ENCODE data around the gene PSMD8. TPM values are rescaled to one million over a fixed set of nuclear protein-coding genes. Genes with fewer than 3 reads are reported as not detected.
A peak's percentile ranks its signal among the peaks of the same experiment; 100 is the strongest.

The PSMD8 gene
- total and polyA plus RNA-seq, 2 donors (not counting 3 experiments of a cell fraction or from before 2014, with no cell fraction given), result 203 to 543 TPM

DNA sequence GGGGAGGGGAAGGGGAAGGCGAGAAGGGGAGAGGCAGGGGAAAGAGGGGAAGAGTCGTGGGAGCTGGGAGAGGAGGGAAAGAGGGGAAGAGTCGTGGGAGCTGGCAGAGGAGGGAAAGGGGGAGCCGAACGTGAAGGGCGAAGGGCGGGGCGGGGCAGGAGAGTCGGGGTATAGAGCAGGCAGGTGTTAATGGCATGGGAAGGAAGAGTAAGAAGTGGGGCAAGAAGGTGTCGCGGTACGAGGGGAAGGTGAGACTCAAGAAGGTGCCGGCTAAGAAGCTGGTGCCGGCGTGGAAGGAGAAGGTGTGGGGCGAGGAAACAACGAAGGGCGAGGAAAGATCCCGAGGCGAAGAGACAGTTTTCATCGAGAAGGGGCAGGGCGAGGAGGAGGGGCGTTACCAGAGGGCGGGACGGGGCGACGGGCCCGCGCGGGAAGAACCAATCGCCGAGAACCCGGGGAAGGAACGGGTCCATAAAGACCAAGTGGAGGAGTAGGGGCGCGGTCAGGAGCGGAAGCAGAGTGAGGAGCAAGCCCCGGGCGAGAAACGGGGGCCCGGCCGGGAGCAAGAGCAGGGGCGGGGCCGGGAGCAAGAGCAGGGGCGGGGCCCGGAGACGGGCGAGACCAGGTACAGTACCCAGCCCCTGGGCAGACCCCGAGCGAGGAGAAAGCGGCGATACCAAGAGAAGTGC lies 38.3 kb upstream of the PSMD8 start:
- intact Hi-C loops (cut with micrococcal nuclease), result loop anchor here (1.0 to 10.0 kb wide), 10 partner anchors 20 to 438 kb away; partner anchors contain the start of genes GGN, PSMD8 and SPRED3
- no peaks in the 10 kb centered on the region for H3K36me3 ChIP-seq (ENCODE audit: control insufficient read depth in 2 of 2, extremely low read depth in 1 of 2, insufficient read depth in 2 of 2, low read length in 2 of 2)
- peak overlapping the region; percentile 99 for H2AFZ ChIP-seq (ENCODE audit: low read depth, low read length)
- POLR2A ChIA-PET, result interaction anchor here (0.6 to 1.2 kb wide), 4 partner anchors 38 to 332 kb away, joined by 3 to 9 read pairs (median 4); partner anchors contain the start of gene PSMD8
- no peaks in the 10 kb centered on the region for H4K20me1 ChIP-seq (replicated peaks; ENCODE audit: control insufficient read depth, extremely low read depth, insufficient read depth, low read length)
- TF ChIP-seq, protein P1, sequence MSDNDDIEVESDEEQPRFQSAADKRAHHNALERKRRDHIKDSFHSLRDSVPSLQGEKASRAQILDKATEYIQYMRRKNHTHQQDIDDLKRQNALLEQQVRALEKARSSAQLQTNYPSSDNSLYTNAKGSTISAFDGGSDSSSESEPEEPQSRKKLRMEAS (IDR thresholded peaks at IDR 0.05; ENCODE audit: insufficient read depth, insufficient read length), result no peak
- TF ChIP-seq, protein P2, sequence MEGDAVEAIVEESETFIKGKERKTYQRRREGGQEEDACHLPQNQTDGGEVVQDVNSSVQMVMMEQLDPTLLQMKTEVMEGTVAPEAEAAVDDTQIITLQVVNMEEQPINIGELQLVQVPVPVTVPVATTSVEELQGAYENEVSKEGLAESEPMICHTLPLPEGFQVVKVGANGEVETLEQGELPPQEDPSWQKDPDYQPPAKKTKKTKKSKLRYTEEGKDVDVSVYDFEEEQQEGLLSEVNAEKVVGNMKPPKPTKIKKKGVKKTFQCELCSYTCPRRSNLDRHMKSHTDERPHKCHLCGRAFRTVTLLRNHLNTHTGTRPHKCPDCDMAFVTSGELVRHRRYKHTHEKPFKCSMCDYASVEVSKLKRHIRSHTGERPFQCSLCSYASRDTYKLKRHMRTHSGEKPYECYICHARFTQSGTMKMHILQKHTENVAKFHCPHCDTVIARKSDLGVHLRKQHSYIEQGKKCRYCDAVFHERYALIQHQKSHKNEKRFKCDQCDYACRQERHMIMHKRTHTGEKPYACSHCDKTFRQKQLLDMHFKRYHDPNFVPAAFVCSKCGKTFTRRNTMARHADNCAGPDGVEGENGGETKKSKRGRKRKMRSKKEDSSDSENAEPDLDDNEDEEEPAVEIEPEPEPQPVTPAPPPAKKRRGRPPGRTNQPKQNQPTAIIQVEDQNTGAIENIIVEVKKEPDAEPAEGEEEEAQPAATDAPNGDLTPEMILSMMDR (IDR thresholded peaks at IDR 0.05; ENCODE audit: extremely low read depth in 1 of 2, insufficient read depth in 1 of 2, low read depth in 1 of 2, low read length in 2 of 2), result no peak
- no peak for TF ChIP-seq EZH2 (IDR thresholded peaks at IDR 0.05; ENCODE audit: borderline replicate concordance, low read depth, low read length, severe bottlenecking)
- TF ChIP-seq MYC (IDR thresholded peaks at IDR 0.05; ENCODE audit: low read depth, low read length), result no peak
- no peak for TF ChIP-seq POLR2AphosphoS5 (IDR thresholded peaks at IDR 0.05; ENCODE audit: insufficient read depth, low read depth, low read length)
- no peak for TF ChIP-seq GATA2 (IDR thresholded peaks at IDR 0.05; ENCODE audit: insufficient read depth, insufficient read length, low read depth, low read length)
- no peak for TF ChIP-seq FOS (IDR thresholded peaks at IDR 0.05; ENCODE audit: borderline replicate concordance, insufficient read depth, low read length)
- TF ChIP-seq POLR2A (IDR thresholded peaks at IDR 0.05; ENCODE audit: low read depth, low read length), result no peak
- TF ChIP-seq JUN (IDR thresholded peaks at IDR 0.05; ENCODE audit: borderline replicate concordance, insufficient read depth, insufficient read length, low read depth), result no peak
- H3K27me3 ChIP-seq (ENCODE audit: control insufficient read depth in 2 of 2, insufficient read depth in 2 of 2, low read length in 2 of 2), result no peaks in the 10 kb centered on the region
- H3K4me2 ChIP-seq (ENCODE audit: insufficient read depth, low read length), result peak overlapping the region; percentile 87
- H3K9ac ChIP-seq (replicated peaks; ENCODE audit: extremely low read depth, insufficient read depth, low read length), result peak overlapping the region; percentile 46
- peak; percentile 96 for DNase-seq (ENCODE audit: low read depth, low spot score)
- H3K27ac ChIP-seq (ENCODE audit: insufficient read depth, low read depth, low read length), result peak overlapping the region; percentile 22
- no peak for FAIRE-seq
- H3K4me1 ChIP-seq (ENCODE audit: control insufficient read depth, extremely low read depth, insufficient read depth, low read length), result peaks cover 3% of the 10 kb centered on the region
- no peaks in the 10 kb centered on the region for H3K79me2 ChIP-seq (ENCODE audit: control insufficient read depth, insufficient read depth, low read length)
- H3K9me3 ChIP-seq (replicated peaks; ENCODE audit: control insufficient read depth, insufficient read depth, low read length), result no peaks in the 10 kb centered on the region
- CTCF ChIA-PET, result interaction anchor here (0.6 to 4.1 kb wide), 25 partner anchors 15 to 441 kb away, joined by 3 to 123 read pairs (median 4); partner anchors contain the start of genes C19orf33, FAM98C, GGN and KCNK6
- no peaks in the 10 kb centered on the region for H3K9me1 ChIP-seq (replicated peaks; ENCODE audit: control insufficient read depth, extremely low read depth, insufficient read depth, low read length)
- dilution Hi-C loops (cut with MboI; ENCODE audit: extremely low pct_ligation_motif_present, low sequenced_read_pairs), result no loop called here
- peak overlapping the region; percentile 52 to 83 (median 75) for H3K4me3 ChIP-seq (replicated peaks in 1 of 3; ENCODE audit: insufficient read depth in 1 of 3, low read depth in 1 of 3, low read length in 3 of 3)
- BruUV-seq (replicated peaks), result no TSS peak
